ENCODE data around the gene IRGC. TPM values are rescaled to one million over a fixed set of nuclear protein-coding genes. Genes with fewer than 3 reads are reported as not detected.
"Not testable (repeated sequence)": the region's sequence is repeated elsewhere in the genome, so short reads cannot be mapped to it uniquely, and the experiment has no call there.

The IRGC gene
- total RNA-seq, 4 donors from 2014 or later = not detected

DNA sequence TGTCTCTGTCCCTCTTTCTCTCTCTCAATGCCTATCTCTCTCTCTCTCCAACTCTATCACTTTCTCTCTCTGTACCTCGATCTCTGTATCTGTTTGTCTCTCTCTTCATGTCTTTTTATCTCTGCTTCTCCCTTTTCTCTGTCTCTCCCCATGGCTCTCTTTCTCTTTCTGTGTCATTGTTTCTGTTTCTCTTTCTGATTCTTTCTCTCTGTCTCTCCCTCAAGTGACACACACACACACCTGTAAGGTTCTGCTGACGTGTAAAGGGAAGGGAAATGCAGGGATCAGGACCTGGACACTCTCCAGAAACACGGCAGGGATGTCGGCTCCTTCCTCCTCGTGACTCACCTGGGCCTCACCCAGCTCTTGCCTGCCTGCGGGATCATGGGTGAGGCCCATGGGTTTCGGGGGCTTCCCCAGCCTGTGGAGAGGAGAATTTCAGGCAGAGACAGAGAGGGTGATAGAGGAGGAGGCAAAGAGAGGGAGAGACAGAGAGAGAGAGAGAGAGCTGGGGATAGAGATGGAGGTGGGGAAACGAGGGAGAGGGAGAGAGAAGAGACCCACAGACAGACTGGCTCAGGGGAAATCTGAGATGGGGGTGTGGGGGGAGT is 40.5 kb upstream of the IRGC start:
- DNase-seq (ENCODE audit: extremely low spot score) = no peak
- Histone ChIP-seq H3K27me3 (no peaks in the 10 kb centered on the region), H3K4me1 (peaks cover 2 to 7% (median 6%) of the 10 kb centered on the region in 4 donors), H3K36me3 (no peaks in the 10 kb centered on the region), H3K27ac (replicated peaks in 1 of 4) (no peak overlapping the region), H3K9me3 (no peaks in the 10 kb centered on the region), H3K4me3 (no peak overlapping the region)
- intact Hi-C loops (cut with DNase I) = no loop called here
- WGBS = 33% methylated on average over 8 of the region's 8 CpGs
- TF ChIP-seq EP300 (IDR thresholded peaks at IDR 0.05) = no peak
- no peak for TF ChIP-seq POLR2A (IDR thresholded peaks at IDR 0.05; ENCODE audit: low read depth)
- TF ChIP-seq, protein P1, sequence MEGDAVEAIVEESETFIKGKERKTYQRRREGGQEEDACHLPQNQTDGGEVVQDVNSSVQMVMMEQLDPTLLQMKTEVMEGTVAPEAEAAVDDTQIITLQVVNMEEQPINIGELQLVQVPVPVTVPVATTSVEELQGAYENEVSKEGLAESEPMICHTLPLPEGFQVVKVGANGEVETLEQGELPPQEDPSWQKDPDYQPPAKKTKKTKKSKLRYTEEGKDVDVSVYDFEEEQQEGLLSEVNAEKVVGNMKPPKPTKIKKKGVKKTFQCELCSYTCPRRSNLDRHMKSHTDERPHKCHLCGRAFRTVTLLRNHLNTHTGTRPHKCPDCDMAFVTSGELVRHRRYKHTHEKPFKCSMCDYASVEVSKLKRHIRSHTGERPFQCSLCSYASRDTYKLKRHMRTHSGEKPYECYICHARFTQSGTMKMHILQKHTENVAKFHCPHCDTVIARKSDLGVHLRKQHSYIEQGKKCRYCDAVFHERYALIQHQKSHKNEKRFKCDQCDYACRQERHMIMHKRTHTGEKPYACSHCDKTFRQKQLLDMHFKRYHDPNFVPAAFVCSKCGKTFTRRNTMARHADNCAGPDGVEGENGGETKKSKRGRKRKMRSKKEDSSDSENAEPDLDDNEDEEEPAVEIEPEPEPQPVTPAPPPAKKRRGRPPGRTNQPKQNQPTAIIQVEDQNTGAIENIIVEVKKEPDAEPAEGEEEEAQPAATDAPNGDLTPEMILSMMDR (IDR thresholded peaks at IDR 0.05) = no peak
- no peak for TF ChIP-seq POLR2AphosphoS5 (IDR thresholded peaks at IDR 0.05)

DNA sequence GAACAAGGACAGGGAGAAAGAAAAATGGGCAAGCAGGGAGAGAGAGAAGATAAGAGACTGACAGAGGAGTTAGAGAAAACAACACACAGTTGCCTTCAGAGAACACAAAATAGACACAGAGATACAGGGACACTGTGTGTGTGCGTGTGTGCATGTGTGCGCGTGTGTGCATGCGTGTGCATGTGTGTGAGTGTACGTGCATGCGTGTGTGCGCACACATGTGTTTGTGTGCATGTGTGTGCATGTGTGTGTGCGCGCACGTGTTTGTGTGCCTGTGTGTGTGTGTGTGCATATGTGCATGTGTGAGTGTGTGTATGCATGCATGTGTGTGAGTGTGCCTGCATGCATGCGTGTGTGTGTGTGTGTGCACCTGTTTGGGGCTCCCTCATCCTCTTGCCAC is 40.0 kb upstream of the IRGC start:
- Histone ChIP-seq H3K27ac (replicated peaks in 1 of 4) (no peak overlapping the region), H3K9me3 (no peaks in the 10 kb centered on the region), H3K4me1 (peaks cover 0 to 4% (median under 1%) of the 10 kb centered on the region in 4 donors), H3K4me3 (no peak overlapping the region), H3K27me3 (no peaks in the 10 kb centered on the region), H3K36me3 (no peaks in the 10 kb centered on the region)
- intact Hi-C loops (cut with DNase I) = no loop called here
- no peak for DNase-seq (ENCODE audit: extremely low spot score)
- no peak for TF ChIP-seq EP300 (IDR thresholded peaks at IDR 0.05)
- TF ChIP-seq POLR2A (IDR thresholded peaks at IDR 0.05; ENCODE audit: low read depth) = no peak
- no peak for TF ChIP-seq POLR2AphosphoS5 (IDR thresholded peaks at IDR 0.05)
- TF ChIP-seq, protein P1 (IDR thresholded peaks at IDR 0.05) = no peak
- WGBS = 80% methylated on average over 11 of the region's 11 CpGs

DNA sequence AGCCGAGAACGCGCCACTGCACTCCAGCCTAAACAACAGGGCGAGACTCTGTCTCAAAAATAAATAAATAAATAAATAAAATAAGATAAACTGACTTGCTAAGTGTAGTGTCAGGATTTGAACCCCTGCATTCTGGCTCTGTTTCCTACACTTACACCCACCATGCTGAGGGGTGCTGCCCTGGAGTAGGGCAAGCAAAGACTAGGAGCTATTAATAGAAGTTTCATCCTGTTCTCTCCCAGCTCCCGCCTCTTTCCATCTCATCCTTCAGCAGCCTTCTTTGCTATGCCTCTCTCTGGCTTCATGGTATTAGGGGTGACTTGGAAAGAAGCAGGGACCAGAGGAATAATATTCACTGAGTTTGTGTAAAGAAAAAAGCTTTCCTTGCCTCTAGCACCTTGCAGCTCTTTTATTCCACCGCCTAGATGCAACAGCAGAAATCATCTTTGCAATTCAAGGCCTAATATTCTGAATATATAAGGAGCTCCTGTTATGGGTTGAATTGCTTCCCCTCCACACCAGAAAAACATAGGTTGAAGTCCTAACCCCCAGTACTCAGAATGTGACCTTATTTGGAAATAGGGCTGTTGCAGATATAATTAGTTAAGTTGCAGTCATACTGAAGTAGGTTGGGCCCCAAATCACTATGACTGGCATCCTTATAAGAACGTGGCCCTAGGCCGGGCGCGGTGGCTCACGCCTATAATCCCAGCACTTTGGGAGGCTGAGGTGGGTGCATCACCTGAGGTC is 37.2 kb upstream of the IRGC start:
- Histone ChIP-seq H3K36me3 (no peaks in the 10 kb centered on the region), H3K4me1 (peaks cover 0 to 4% (median 0%) of the 10 kb centered on the region in 4 donors), H3K27me3 (no peaks in the 10 kb centered on the region), H3K9me3 (no peaks in the 10 kb centered on the region), H3K27ac (replicated peaks in 1 of 4) (no peak overlapping the region), H3K4me3 (no peak overlapping the region)
- intact Hi-C loops (cut with DNase I) = no loop called here
- TF ChIP-seq POLR2A (IDR thresholded peaks at IDR 0.05; ENCODE audit: low read depth) (no peak), EP300 (IDR thresholded peaks at IDR 0.05) (no peak), POLR2AphosphoS5 (IDR thresholded peaks at IDR 0.05) (no peak)
- TF ChIP-seq, protein P1 (IDR thresholded peaks at IDR 0.05) = no peak
- 85% methylated on average over 11 of the region's 11 CpGs for WGBS
- no peak for DNase-seq (ENCODE audit: extremely low spot score)

DNA sequence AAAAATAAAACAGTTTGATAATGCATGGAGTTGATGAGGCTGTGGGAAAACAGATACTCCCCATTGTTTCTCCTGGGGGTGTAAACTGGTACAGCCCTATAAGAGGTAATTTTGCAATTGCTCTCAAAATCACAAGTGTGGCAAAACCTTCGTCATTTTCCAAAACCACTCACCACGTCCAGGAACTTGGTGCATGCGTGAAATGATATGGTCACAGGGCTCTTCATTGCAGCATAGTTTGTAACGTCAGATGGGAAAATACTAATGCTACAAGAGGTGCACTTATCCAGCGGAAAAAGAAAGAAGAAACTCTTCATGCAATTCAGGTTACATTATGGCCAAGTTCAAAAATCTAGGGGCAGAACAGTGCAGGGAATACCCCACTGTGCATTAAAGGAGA is 34.1 kb upstream of the IRGC start:
- 77% methylated on average over 5 of the region's 5 CpGs for WGBS
- Histone ChIP-seq H3K36me3 (no peaks in the 10 kb centered on the region), H3K27me3 (no peaks in the 10 kb centered on the region), H3K4me1 (peaks cover 0 to 4% (median 0%) of the 10 kb centered on the region in 4 donors), H3K4me3 (no peak overlapping the region), H3K27ac (replicated peaks in 1 of 4) (no peak overlapping the region), H3K9me3 (no peaks in the 10 kb centered on the region)
- TF ChIP-seq EP300 (IDR thresholded peaks at IDR 0.05) (no peak), POLR2A (IDR thresholded peaks at IDR 0.05; ENCODE audit: low read depth) (no peak), POLR2AphosphoS5 (IDR thresholded peaks at IDR 0.05) (no peak)
- TF ChIP-seq, protein P1 (IDR thresholded peaks at IDR 0.05) = no peak
- DNase-seq (ENCODE audit: extremely low spot score) = no peak
- intact Hi-C loops (cut with DNase I) = no loop called here

DNA sequence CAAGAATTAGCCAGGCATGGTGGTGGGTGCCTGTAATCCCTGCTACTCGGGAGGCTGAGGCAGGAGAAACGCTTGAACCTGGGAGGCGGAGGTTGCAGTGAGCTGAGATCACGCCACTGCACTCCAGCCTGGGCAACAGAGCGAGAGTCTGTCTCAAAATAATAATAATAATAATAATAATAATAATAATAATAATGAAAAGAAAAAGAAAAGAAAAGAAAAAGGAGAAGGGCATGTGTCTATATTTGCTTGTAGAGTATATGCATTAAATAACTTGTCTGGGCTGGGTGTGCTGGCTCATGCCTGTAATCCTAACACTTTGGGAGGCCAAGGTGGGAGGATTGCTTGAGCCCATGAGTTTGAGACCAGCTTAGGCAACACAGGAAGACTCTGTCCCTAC is 33.6 kb upstream of the IRGC start:
- H3K27me3 ChIP-seq; H3K9me3 ChIP-seq; H3K36me3 ChIP-seq; DNase-seq (ENCODE audit: extremely low spot score); intact Hi-C loops (cut with DNase I); H3K4me1 ChIP-seq; H3K27ac ChIP-seq (replicated peaks in 1 of 4); H3K4me3 ChIP-seq: not testable (repeated sequence)
- WGBS = 91% methylated on average over 5 of the region's 5 CpGs

All from esophagus muscularis mucosa (tissue), 4 donors.